ENCODE data around the gene FTO. TPM values are rescaled to one million over a fixed set of nuclear protein-coding genes. Genes with fewer than 3 reads are reported as not detected.

FTO gene
- total RNA-seq, 1 donor from 2014 or later = 75.6 TPM

GRCh38 chr16:53937161-53937880 lies 233.4 kb downstream of the FTO start:
- no peaks in the 10 kb centered on the region for H3K9me3 ChIP-seq
- TF ChIP-seq, protein P1, sequence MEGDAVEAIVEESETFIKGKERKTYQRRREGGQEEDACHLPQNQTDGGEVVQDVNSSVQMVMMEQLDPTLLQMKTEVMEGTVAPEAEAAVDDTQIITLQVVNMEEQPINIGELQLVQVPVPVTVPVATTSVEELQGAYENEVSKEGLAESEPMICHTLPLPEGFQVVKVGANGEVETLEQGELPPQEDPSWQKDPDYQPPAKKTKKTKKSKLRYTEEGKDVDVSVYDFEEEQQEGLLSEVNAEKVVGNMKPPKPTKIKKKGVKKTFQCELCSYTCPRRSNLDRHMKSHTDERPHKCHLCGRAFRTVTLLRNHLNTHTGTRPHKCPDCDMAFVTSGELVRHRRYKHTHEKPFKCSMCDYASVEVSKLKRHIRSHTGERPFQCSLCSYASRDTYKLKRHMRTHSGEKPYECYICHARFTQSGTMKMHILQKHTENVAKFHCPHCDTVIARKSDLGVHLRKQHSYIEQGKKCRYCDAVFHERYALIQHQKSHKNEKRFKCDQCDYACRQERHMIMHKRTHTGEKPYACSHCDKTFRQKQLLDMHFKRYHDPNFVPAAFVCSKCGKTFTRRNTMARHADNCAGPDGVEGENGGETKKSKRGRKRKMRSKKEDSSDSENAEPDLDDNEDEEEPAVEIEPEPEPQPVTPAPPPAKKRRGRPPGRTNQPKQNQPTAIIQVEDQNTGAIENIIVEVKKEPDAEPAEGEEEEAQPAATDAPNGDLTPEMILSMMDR (IDR thresholded peaks at IDR 0.05) = no peak
- no peaks in the 10 kb centered on the region for H3K4me1 ChIP-seq
- intact Hi-C loops (cut with DNase I) = no loop called here
- no peak overlapping the region for H3K4me3 ChIP-seq
- H3K27ac ChIP-seq = no peak overlapping the region
- no peaks in the 10 kb centered on the region for H3K27me3 ChIP-seq
- ATAC-seq (no peak), DNase-seq (no peak)
- H3K36me3 ChIP-seq = peaks cover 24% of the 10 kb centered on the region

- Histone ChIP-seq H3K9me3 (no peaks in the 10 kb centered on the region), H3K27me3 (no peaks in the 10 kb centered on the region), H3K4me3 (no peak overlapping the region), H3K27ac (no peak overlapping the region), H3K36me3 (no peaks in the 10 kb centered on the region), H3K4me1 (no peaks in the 10 kb centered on the region)
- TF ChIP-seq, protein P1 (IDR thresholded peaks at IDR 0.05) = no peak
- DNase-seq (no peak), ATAC-seq (no peak)
- intact Hi-C loops (cut with DNase I) = no loop called here
Measured at GRCh38 chr16:53944025-53944424, 240.1 kb downstream of the FTO start.

DNA sequence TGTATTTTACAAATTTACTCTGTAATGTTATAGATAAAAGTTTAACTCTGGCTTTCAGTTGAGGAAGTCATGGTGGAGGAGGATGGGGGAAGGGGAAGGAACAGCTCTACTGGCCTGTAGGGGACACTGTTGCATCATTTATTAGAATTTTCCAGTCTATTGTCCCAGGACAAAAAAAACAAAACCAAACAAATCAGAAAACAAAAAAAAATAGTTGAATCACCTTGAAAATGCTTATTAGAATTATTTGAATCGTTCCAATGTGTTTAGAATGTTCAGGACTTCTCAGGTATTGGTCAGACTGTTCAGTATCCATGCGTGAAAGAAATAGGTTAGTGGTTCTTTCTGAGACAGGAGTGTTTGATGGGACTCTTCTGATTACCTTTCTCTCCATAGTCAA lies 242.0 kb downstream of the FTO start:
- Histone ChIP-seq H3K27me3 (no peaks in the 10 kb centered on the region), H3K4me3 (no peak overlapping the region), H3K4me1 (peaks cover 2% of the 10 kb centered on the region), H3K9me3 (no peaks in the 10 kb centered on the region), H3K36me3 (no peaks in the 10 kb centered on the region), H3K27ac (no peak overlapping the region)
- ATAC-seq = peak; percentile 84
- DNase-seq = no peak
- TF ChIP-seq, protein P1 (IDR thresholded peaks at IDR 0.05) = peak; percentile 70
- intact Hi-C loops (cut with DNase I) = no loop called here

DNA sequence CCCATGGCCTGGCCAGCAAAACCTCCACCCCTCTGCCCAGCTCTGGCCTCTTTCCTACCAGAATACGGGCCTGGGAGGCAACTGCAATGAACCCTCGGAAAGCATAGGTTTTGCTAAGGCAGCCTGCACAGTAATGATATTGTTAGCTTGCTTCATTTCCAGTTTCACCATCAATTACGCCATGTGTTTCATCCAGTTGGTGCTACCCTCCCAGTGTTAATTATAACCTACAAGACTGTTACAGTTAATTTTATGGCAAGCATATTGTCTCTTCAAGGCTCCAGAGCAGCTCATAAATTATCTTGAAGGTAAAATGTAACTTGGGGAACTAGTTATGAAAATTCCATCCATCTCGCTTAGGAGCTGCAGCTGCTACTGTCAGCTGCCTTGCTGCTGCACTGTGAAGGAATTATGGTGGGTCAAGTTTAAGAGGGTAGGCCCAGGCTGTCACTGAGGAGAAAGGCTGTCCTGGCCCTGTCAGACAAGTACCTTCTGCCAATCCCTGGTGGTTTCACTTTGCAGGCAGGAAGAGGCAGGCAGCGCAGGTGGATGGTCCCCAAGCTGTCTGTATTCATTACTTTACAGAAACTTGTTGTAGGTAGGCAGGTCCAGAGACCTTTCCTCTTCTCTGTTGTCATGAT lies 242.9 kb downstream of the FTO start:
- ATAC-seq (no peak), DNase-seq (no peak)
- Histone ChIP-seq H3K27ac (no peak overlapping the region), H3K9me3 (no peaks in the 10 kb centered on the region), H3K4me1 (peaks cover 9% of the 10 kb centered on the region), H3K4me3 (no peak overlapping the region), H3K36me3 (no peaks in the 10 kb centered on the region), H3K27me3 (no peaks in the 10 kb centered on the region)
- intact Hi-C loops (cut with DNase I) = no loop called here
- TF ChIP-seq, protein P1 (IDR thresholded peaks at IDR 0.05) = no peak

- Histone ChIP-seq H3K9me3 (no peaks in the 10 kb centered on the region), H3K27me3 (no peaks in the 10 kb centered on the region), H3K4me3 (no peak overlapping the region), H3K36me3 (no peaks in the 10 kb centered on the region), H3K4me1 (peaks cover 14% of the 10 kb centered on the region), H3K27ac (no peak overlapping the region)
- ATAC-seq (no peak), DNase-seq (no peak)
- intact Hi-C loops (cut with DNase I) = no loop called here
- TF ChIP-seq, protein P1 (IDR thresholded peaks at IDR 0.05) = no peak
Measured at GRCh38 chr16:53947642-53948041, 243.7 kb downstream of the FTO start.

Measured in upper lobe of right lung (tissue), 1 donor.